ENCODE results near the gene PDXDC1.
"Not testable (repeated sequence)": the region's sequence is repeated elsewhere in the genome, so short reads cannot be mapped to it uniquely, and the experiment has no call there.

PDXDC1 gene

DNA sequence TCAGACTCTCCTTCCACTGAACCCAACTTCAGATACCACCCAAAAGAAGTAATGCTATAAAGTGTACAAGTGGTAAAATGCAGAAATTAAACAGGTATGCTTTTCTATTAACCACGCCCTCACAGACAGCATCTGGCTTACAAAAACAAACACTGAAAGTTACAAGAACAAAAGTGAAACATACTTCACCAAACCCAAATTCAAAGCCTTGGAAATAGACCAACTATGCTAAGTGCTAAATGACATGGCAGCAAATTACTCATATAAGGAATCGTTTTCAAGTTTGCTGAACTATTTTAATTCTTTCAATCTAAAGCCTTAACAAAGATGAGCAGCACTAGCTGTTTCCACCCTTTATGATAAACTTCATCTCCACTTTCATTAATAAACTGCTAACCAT, 101.3 kb downstream of the PDXDC1 start:
- not testable (repeated sequence) for DNase-seq

DNA sequence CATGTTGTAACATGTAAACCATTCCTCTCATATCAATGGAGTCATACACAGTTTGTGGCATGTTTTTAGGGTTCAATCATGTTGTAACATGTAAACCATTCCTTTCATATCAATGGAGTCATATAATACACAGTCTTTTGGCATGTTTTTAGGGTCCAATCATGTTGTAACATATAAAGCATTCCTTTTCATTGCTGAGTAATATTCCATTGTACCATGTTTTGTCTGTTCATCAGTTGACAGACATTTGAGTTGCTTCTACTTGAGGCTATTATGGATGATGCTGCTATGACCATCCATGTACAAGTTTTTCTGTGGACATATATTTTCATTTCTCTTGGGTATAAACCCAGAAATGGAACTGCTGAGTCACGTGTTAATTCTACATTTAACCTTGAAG, 106.1 kb downstream of the PDXDC1 start:
- DNase-seq: not testable (repeated sequence)

DNA sequence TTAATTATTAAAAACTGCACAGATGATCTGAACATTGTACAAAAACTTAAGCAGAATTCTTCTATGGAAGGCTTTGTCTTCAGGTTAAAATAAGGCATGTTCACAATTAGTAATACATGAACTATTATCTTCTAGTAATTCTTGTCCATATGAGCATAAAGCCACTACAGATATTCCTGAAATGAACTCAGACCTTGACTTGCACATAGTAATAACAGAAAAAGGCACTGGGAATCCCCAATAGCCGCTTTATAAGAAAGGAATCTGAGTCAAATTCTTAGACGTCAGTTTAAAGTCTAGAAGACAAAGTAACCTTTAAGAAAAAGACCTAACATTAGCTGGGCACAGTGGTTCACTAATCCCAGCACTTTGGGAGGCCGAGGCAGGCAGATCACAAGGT, 108.0 kb downstream of the PDXDC1 start:
- DNase-seq: not testable (repeated sequence)

DNA sequence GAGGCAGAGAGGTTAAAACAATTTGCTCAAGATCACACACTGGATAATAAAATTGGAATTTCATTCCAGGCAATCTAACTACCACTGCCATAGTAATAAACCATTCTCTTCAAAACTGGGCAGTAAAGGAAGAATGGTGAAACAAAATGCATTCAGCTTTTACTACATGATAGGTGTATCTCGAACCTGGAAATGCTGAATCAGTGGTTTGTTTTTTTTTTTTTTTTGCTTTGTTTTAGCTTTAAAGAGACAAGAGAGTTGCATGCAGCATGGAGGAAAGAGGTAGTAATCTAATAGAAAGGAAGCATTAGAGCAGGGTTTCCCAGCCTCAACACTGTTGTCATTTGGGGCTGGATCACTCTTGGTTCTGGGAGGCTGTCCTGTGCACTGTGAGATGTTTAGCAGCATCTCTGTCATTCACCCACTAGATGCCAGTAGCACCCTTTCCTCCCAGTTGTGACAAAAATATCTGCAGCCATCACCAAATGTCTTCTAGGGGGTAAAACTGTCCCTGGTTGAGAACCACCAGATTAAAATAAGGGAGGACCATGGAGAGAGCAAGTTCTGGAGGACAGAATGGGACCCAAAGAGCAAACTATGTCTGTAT, 115.9 kb downstream of the PDXDC1 start:
- DNase-seq: not testable (repeated sequence)

DNA sequence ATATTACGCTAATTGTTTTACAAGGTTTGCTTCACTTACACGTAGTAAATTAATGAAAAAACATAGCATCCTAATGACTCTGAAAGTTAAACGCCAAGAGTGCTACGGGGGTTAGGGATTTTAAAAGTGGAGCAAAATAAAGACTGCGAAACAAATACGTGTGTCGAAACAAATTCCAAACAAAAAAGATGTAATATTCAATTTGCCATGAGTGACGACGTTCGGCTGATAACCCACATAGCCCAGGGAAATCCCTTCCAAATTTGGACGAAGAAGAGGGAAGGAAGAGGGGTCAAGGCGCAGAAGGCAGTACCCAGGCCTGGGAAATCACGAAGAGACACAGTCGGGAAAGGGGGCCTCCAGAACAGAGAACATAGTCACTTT, 118.7 kb downstream of the PDXDC1 start:
- DNase-seq: not testable (repeated sequence)

DNA sequence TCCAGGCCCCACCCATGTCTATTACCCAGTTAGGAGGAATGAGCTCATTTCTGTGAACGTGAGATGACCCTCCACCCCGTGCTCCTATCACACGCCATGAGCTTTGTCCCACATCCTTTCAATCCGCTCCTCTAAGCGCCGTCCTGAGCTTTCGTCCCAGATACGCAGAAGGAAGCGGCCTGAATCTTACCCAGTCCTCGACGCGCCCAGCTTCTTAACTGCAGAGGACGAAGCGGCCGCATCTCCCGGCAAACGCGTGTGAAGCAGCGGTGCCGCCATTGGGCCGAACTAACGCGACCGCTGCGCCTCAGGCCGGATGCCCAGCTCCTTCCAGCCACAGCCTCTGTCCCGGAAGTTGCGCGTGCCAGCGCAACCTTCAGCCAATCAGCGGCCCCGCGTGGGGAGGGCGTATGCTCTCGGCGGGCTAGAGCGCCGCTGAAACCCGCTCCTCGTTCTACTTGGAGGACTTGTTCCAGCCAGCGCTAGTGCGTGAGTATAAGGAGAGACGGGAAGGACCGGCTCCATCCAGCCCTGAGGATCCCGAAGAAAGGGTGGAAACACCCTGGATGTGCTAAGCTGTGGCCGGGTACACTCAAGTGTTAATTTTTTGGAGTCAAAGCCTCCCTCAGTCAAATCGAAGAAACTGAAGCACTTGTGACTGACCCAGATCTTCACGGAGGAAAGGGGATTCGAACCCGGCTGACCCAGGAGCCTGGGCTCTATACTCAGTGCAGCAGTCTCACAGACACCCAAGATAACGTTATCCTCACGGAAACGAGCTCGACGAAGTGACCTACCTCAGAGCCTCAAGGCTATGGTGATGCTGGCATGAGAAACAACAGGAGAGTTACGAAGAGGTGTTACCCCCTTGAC, 119.4 kb downstream of the PDXDC1 start, which contains the start of gene RRN3:
Gene RRN3, minus strand, starts transcription at position 318 of the 873 bp plus-strand sequence. Its CDS starts 39 bp downstream, at position 279.
- DNase-seq: peak; percentile 87 to 91

DNA sequence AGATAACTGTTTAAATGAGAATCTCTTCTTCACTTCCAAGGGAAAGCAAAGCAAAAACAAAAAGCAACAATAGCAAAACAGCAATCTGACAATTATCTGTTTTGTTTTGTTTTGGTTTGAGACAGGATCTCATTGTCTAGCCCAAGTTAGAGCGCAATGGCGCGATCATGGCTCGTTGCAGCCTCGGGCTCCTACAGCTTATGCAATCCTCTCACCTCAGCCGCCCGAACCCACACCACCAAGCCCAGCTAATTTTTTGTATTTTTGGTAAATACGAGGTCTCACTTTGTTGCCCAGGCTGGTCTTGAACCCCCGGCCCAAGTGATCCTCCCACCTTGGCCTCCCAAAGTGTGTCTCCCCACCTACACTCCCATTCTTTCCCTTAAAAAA, 121.8 kb downstream of the PDXDC1 start:
- not testable (repeated sequence) for DNase-seq

DNA sequence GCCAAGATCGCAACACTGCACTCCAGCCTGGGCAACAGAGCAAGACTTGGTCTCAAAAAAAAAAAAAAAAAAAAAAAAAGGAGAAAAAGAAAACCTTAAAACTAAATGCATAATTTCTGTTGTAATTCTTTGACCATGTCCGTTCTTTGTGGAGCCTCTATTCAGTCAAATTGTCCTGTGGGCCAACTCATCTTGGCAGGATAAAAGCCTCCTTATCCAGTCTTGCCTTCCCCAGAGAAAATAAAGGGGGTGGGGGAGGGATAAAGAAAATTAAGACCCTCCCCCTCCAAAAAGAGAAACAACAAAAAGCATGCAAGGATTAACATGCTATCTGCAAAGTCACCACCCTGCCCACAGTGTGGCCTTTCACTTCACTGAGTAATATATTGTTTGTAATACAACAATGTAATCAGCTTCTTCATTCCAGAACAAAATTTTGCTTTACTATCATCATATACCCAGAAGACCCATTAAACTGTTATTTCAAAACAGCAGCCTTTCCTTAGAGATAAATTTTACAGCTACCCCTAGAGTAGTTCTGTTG, 124.6 kb downstream of the PDXDC1 start:
- DNase-seq: not testable (repeated sequence)

DNA sequence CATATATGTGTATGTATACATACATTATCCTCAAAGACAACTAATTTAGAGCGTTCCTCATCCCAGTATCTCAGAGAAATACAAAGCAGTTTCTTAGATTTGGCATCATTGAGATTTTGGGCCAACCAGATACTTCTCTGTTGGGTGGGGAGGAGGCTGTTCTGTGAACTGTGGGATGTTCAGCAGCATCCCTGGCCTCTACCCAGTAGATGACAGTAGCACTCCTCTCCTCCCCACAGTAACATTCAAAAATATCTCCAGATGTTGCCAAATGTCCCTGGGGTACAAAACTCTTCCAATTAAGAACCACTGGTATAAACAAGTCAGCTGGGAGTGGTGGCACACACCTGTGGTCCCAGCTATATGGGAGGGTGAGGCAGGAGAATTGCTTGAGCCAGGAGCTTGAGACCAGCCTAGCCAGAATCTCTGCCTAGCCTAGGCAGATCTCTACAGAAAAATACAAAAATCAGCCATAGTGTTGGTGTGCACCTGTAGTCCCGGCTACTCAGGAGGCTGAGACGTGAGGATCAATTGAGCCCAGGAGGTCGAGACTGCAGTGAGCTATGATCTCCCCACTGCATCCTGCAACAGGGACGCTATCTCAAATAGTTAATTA, 125.7 kb downstream of the PDXDC1 start:
- DNase-seq: not testable (repeated sequence)

DNA sequence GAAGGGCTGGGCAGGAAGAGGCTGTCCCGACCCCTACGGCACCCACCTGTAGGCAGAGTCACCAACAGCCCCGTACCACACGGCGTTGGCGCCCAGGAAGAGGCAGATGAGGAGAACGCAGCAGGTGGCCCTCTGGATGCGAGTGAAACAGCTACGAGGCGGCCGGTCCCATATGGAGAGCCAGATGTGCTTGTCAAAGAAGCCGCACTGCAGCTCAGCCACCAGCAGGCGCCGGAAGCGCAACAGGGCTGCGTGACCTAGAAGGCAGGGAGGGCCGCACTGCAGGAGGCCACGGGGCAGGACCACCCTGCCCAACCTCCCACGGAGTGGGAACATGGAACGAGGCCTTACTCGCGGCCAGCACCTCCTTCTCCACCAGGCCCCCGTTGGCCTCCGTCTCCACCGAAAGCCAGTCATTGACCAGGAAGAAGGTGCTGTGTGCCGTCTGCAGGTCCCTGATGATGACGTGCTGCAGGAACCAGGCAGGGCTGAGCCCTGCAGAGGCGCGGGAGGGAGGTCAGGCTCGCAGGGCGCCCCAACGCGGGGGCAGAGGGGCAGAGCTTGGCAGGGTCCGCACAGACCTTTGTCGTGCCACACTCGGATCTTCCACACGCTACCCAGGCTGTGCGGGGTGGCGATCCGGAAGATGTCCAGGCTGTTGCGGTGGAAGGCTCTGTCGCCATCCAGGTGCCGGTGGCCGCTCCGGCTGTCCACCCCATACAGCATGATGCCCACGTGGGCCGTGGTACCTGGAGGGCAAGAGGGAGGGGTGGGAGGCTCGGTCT, 153.0 kb downstream of the PDXDC1 start:
- not testable (repeated sequence) for DNase-seq

DNA sequence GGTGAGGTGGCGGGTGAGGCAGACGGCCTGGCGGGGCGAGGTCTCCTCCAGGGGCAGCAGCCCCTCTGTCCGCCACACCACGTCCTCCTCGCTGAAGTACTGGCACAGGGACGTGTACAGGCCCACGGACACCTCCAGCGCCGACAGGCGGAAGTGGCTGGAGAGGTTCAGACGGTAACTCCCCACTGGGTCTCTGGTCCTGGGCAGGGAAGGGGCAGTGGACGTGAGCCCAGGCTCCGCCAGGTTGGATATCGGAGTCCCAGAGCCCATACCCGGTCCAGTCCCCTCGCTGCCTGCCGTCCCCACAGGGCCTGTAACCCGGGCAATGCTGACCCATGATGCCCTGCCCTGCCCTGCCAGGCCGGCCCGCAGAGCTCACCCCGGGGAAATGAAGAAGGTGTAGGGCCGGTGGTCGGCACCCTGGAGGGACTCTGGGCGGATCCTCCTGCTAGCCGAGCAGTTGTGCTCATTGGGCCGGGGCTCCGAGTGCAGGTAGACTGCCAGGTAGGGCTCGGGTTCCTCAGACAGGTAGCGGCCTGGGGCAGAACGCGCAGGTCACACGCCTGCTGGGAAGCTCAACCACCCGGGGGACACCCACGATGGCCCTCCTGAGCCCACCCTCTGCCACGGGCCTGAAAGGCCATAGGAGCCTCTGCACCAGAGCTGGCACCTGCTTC, 155.6 kb downstream of the PDXDC1 start:
- DNase-seq: not testable (repeated sequence)

DNA sequence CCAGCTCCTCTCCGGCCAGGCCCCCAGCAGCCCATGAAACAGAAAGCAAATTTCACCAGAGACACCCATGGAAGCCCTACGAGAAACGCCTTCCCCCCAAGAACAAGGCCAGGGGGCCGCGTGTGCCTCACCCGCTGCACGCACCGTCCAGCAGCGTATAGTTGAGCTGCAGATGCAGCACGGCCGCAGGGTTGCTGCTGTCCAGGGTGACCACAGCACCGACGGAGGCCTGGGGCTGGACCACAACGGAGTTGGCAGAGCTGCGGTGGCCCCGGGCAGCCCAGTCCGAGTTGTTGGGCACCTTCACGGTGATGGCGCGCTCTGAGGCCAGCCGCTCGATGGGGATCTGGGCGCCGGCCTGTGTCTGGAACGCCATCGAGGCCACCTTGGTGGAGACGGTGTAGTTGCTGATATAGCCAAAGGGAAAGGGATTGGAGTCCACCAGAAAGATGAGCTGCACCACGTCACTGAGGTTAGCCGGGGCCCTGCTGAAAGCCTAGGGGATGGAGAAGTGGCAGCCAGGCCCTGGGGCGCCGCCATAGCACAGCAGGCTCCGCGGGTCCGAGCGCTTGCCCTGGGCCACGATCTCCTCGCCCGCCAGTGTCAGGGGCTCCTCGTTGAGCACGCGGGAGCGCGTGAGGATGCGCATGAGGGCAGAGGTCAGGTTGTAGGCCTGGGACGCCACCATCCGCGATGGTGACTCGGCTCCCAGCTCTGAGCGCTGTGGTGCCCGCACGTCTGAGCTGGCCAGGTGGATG, 156.3 kb downstream of the PDXDC1 start:
- DNase-seq: not testable (repeated sequence)

DNA sequence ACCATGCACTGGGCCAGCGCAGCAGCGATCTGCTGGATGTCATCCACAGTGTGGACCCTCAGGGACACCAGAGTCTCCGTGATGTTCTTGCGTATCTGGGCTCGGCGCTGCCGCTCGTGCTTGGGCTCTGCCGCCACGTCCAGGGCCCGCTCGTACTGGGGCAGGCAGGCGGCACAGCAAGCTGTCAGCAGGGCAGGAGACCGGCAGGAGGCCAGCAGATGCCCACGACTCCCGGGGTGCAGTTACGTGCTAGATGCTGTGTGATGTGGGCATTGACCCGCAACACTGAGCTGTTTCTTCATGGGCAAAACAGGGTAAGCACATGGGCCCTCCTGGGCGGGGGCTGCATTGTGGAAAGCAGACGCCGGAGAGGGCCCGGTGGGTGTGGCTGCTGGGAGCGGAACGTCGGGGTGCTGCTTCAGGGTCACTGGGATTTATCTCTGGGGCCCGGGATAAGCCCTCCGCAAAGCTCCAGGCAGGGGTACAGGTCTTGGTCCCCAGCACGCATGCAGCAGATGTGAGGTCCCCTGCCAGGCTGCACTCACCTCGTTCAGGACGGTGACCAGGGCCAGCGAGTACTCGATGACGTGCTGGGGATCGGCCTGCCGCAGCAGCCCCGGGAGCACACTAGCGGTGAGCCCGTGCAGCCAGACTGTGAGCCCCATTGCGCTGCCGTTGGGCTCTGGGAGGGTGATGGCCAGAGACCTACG, 158.0 kb downstream of the PDXDC1 start:
- DNase-seq: not testable (repeated sequence)

DNA sequence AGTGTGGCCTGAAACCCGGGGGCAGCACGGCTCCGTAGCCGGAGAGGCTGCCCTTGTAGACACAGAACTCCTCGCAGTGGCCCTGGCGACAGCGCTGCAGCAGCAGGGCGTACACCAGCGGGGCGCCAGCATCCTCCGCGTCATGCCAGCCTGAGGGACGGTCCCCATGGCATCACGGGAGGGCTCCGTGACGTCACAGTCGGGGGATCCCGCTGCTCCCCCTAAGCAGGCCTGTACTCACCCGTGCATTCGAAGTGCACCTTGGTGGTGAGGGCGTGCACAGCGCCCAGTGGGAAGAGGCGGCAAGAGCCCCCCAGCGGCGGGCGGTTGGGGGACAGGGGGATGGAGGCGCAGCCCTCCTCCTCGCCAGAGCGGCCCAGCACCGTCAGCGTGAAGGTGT, 158.7 kb downstream of the PDXDC1 start:
- not testable (repeated sequence) for DNase-seq

DNA sequence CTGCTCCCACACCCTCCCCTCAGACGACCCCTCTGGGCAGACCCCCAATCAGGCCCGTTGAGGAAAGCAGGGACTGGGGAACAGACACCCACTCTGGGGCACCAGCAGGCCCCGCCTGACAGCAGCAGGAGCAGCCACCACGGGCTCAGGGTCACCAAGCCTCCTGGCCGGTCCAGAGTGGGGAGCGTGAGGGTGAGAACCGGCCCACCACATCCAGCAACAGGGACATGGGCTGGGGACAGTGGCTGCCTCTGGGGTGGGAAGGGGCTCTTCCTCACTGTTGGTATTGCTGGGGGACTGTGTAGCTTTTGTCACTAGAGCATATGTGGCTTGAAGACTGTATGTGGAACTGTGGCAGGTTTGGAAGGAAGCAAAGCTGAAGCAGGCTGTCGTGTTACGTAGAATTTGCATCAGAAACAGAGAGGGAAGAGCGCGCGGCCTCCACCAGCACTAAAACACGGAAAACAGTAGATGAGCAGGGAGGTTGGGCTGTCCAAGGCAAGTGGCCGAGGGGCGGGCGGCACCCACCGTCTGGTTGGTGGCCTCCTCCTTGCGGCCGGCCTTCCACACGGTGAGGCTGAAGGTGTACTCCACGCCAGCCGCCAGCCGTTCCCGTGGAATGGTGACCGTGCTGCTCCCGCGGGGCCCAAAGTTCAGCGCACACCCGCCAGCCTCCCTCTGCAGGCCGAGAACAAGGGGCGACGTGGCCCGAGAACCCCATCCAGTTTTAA, 160.1 kb downstream of the PDXDC1 start:
- DNase-seq: not testable (repeated sequence)

DNA sequence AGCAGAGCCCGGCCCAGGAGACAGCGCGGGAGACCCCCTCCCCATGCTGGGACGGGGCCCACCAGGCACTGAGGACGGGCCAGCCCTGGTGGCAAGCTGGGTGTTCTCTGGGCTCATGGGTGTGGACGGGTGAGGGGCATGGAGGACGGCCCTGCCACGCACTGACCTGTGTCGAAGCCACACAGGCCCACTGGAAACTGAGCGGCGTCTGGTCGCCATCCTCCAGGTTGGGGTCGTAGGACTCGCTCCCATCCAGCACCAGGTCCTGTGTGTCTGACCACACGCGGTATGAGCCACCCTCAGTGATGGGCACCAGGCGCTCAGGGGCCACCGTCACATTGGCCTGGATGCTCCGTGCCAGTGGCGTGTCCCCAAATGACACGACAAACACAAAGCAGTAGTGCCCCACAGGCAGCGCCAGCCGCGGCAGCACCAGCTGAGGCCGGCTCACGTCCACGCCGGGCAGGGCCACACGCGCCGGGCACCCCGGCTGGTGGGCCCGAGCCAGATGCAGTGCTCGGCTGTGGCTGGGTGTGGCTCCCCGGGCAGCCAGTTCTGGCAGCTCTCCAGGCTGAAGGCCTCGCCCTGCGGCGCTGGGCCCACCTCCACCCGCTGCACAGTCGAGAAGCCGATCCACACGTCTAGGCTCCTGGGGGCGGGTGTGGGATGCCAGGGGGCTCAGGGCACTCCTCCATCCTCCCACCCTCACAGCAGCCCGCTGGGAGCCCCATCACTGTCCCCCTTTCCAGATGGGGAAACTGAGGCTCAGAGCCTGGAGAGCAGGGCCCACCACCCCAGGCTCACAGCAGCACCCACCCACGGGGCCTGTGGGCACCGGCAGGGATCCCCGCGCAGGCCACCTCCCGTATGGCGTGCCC, 160.9 kb downstream of the PDXDC1 start:
- not testable (repeated sequence) for DNase-seq

DNA sequence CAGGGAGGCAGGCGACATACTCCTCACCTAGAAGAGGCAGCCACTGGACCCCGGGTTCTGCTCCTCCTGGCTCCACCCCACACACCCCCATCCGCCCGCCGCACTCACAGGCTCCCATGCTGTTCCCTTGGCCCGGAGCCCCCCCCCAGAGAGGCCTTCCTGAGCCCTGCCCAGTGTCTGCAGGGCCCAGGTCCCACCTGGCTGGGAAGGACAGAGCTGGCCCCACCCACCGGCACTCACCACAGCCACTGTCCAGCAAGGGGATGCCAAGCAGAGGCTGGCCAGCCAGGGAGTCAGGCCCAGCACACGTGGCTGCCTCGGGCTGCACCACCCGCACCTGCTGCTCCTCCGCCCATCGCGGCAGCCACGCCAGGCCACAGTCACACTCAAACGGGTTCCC, 162.7 kb downstream of the PDXDC1 start:
- DNase-seq: not testable (repeated sequence)
